GM12892 (cell line): ENCODE results near the gene SOBP.

Experiments
- POLR2A ChIP-seq: IDR thresholded peaks from 2 replicates; pipeline ENCODE4 v1.6.1; 2011; ENCODE audit warnings: low read depth, low read length, control low read depth
- POLR2AphosphoS5 ChIP-seq: IDR thresholded peaks from 2 replicates; pipeline ENCODE4 v1.6.1; 2011; ENCODE audit warnings: low read depth, low read length, control low read depth
- TAF1 ChIP-seq: IDR thresholded peaks from 2 replicates; pipeline ENCODE4 v1.6.1; 2011; ENCODE audit warnings: low read depth, mild to moderate bottlenecking, control low read depth, low read length, borderline replicate concordance

- TF ChIP-seq POLR2AphosphoS5 (no peak), POLR2A (no peak), TAF1 (no peak)
Measured at GRCh38 chr6:107600121-107600520, 110.2 kb downstream of the SOBP start.
